K562 (cell line): ENCODE measurements around the gene RABGAP1L. TPM values are rescaled to one million over a fixed set of nuclear protein-coding genes. Genes with fewer than 3 reads are reported as not detected.
A peak's percentile ranks its signal among the peaks of the same experiment; 100 is the strongest.

ENCODE experiments used
- ATAC-seq: fragments of 200-7000 bp; cut with Tn5 transposase; 3 replicates; pipeline ENCODE4 v1.9.1; 2020; ENCODE audit warnings: moderate library complexity
- BruUV-seq: library from RNA; stranded (reverse); fragments of 400-500 nt; replicated peaks from 2 replicates; lab custom pipeline; 2021; lab: Mats Ljungman, UMichigan
- CTCF ChIA-PET: fragments of 300-600 bp; formaldehyde crosslinking; extraction: SDS; loops from one replicate; lab custom pipeline; 2021; ENCODE audit warnings: low intra/inter-chr PET ratio; lab: Yijun Ruan, JAX
- POLR2A ChIA-PET: fragments of 300-600, 350-650 bp; sonication (Branson Sonifier 250); formaldehyde crosslinking; extraction: SDS; loops from one replicate; lab custom pipeline; 2021; ENCODE audit warnings: antibody characterized with exemption, inconsistent platforms; lab: Yijun Ruan, JAX
- DNase-seq, 4 experiments: peaks; one replicate each; pipeline versions ENCODE4 v3.0.0 to v3.0.0-alpha.2; 2011 to 2018; ENCODE audit warnings: low spot score in 3 of 4, mixed read lengths in 3 of 4; ENCODE audit errors: extremely low read depth in 1 of 4
- FAIRE-seq: peaks from 2 replicates; lab custom pipeline; 2011; peaks lifted over from hg19 to GRCh38; lab: Jason Lieb, UNC
- H2AFZ ChIP-seq: 2 replicates; pipeline ENCODE4 v1.6.0; 2011; ENCODE audit warnings: low read depth, low read length, control low read depth, inconsistent platforms
- H3K27ac ChIP-seq: fragments of 200-600 bp; 3 replicates; pipeline ENCODE4 v1.8.0; 2011; ENCODE audit warnings: low read depth, mild to moderate bottlenecking, control low read depth, inconsistent platforms, low read length, moderate library complexity, mixed read lengths; ENCODE audit errors: extremely low read depth
- H3K27me3 ChIP-seq, 2 experiments: fragments of 300-600 bp in 1 of 2; 2 replicates in 1 of 2; 3 replicates in 1 of 2; pipeline versions ENCODE4 v1.6.0 to v1.8.0; 2011; ENCODE audit warnings: inconsistent platforms in 2 of 2, low read length in 2 of 2, mild to moderate bottlenecking in 1 of 2, mixed read lengths in 1 of 2, moderate library complexity in 1 of 2; ENCODE audit not compliant: control insufficient read depth in 2 of 2, insufficient read depth in 2 of 2
- H3K36me3 ChIP-seq: fragments of 300-600 bp; 3 replicates; pipeline ENCODE4 v1.8.0; 2011; ENCODE audit warnings: mild to moderate bottlenecking, low read length, inconsistent platforms; ENCODE audit not compliant: control insufficient read depth, insufficient read depth
- H3K4me1 ChIP-seq, 2 experiments: fragments of 200-600 bp in 1 of 2; replicated peaks in 1 of 2; 2 replicates in 1 of 2; 3 replicates in 1 of 2; pipeline versions ENCODE4 v1.5.1 to v1.8.0; 2011; ENCODE audit warnings: inconsistent platforms in 2 of 2, low read length in 2 of 2, mild to moderate bottlenecking in 1 of 2, mixed read lengths in 1 of 2, moderate library complexity in 1 of 2; ENCODE audit not compliant: control insufficient read depth in 2 of 2, insufficient read depth in 2 of 2
- H3K4me2 ChIP-seq: 2 replicates; pipeline ENCODE4 v1.6.1; 2011; ENCODE audit warnings: low read length, control low read depth, inconsistent platforms, mixed read lengths; ENCODE audit not compliant: insufficient read depth
- H3K4me3 ChIP-seq: fragments of 200-600 bp; sonication (generic), shearing (Covaris generic); 2 replicates; pipeline ENCODE4 v1.5.1; 2016; ENCODE audit warnings: control low read depth, inconsistent platforms
- H3K79me2 ChIP-seq: fragments of 200-600 bp; 3 replicates; pipeline ENCODE4 v1.8.0; 2011; ENCODE audit warnings: low read length, inconsistent platforms; ENCODE audit not compliant: control insufficient read depth, insufficient read depth
- H3K9ac ChIP-seq, 2 experiments: 2 replicates each; pipeline versions ENCODE4 v1.6.0 to v1.6.1; 2011; ENCODE audit warnings: low read depth in 2 of 2, low read length in 2 of 2, control low read depth in 1 of 2, inconsistent platforms in 1 of 2, mild to moderate bottlenecking in 1 of 2, mixed read lengths in 1 of 2; ENCODE audit not compliant: insufficient read depth in 1 of 2
- H3K9me1 ChIP-seq: one replicate; pipeline ENCODE4 v1.6.0; 2011; ENCODE audit warnings: inconsistent platforms, mild to moderate bottlenecking, low read length, moderate library complexity; ENCODE audit not compliant: control insufficient read depth, insufficient read depth
- H3K9me3 ChIP-seq: replicated peaks from 2 replicates; pipeline ENCODE4 v1.5.1; 2011; ENCODE audit warnings: low read depth, low read length, inconsistent platforms; ENCODE audit not compliant: control insufficient read depth, insufficient read depth
- H4K20me1 ChIP-seq: replicated peaks from 2 replicates; pipeline ENCODE4 v1.6.1; 2011; ENCODE audit warnings: low read length, inconsistent platforms, mixed read lengths; ENCODE audit not compliant: control insufficient read depth, insufficient read depth
- CEBPG ChIP-seq, 3 experiments: fragments of 200-800 bp in 1 of 3; sonication (Bioruptor generic) in 1 of 3; sonication (generic) in 1 of 3; formaldehyde crosslinking in 1 of 3; IDR thresholded peaks in 2 of 3; conservative IDR thresholded peaks in 1 of 3; 2 replicates each; pipeline versions ENCODE4 v1.6.1 to v1.8.0; 2016 to 2022; ENCODE audit warnings: missing compliant biosample characterization in 2 of 3, missing genetic modification characterization in 2 of 3, mild to moderate bottlenecking in 1 of 3, missing genetic modification reagents in 1 of 3
- GTF2F1 ChIP-seq: IDR thresholded peaks from 2 replicates; pipeline ENCODE4 v1.6.1; 2011; ENCODE audit warnings: low read depth, low read length, improper control_type of control experiment
- HDAC2 ChIP-seq: fragments of 450-650 bp; IDR thresholded peaks from 2 replicates; pipeline ENCODE4 v1.6.1; 2016; ENCODE audit warnings: mild to moderate bottlenecking
- HNRNPH1 ChIP-seq: fragments of 200-400 bp; formaldehyde crosslinking; optimal IDR thresholded peaks from 2 replicates; pipeline ENCODE3; 2017; ENCODE audit warnings: low read depth, mild to moderate bottlenecking, low read length, moderate library complexity
- KDM2B ChIP-seq: fragments of 250-450 bp; sonication (Bioruptor Pico); IDR thresholded peaks from 2 replicates; pipeline ENCODE4 v1.8.0; 2021; ENCODE audit warnings: mild to moderate bottlenecking, moderate library complexity
- LEF1 ChIP-seq: fragments of 450-650 bp; IDR thresholded peaks from 2 replicates; pipeline ENCODE4 v1.6.1; 2016; ENCODE audit warnings: mild to moderate bottlenecking
- MAZ ChIP-seq, 2 experiments: fragments of 450-650 bp in 1 of 2; sonication (generic) in 1 of 2; formaldehyde crosslinking; IDR thresholded peaks in 1 of 2; conservative IDR thresholded peaks in 1 of 2; 2 replicates each; pipeline versions ENCODE4 v1.4.0 to v1.5.0; 2020; ENCODE audit warnings: mild to moderate bottlenecking in 1 of 2, missing genetic modification reagents in 1 of 2
- NBN ChIP-seq: fragments of 450-650 bp; IDR thresholded peaks from 2 replicates; pipeline ENCODE4 v1.6.1; 2016; ENCODE audit warnings: low read depth, mild to moderate bottlenecking
- NFRKB ChIP-seq: fragments of 450-650 bp; IDR thresholded peaks from 2 replicates; pipeline ENCODE4 v1.6.1; 2016; ENCODE audit warnings: low read depth
- NFXL1 ChIP-seq: fragments of 450-650 bp; formaldehyde crosslinking; IDR thresholded peaks from 2 replicates; pipeline ENCODE4 v1.4.0; 2021; ENCODE audit warnings: mild to moderate bottlenecking
- NR2C2 ChIP-seq, 2 experiments: fragments of 200-800 bp in 1 of 2; sonication (Bioruptor generic) in 1 of 2; sonication (generic) in 1 of 2; formaldehyde crosslinking in 1 of 2; IDR thresholded peaks; 2 replicates each; pipeline versions ENCODE4 v1.6.1 to v1.8.0; 2016 to 2022; ENCODE audit warnings: mild to moderate bottlenecking in 1 of 2, missing compliant biosample characterization in 1 of 2, missing genetic modification characterization in 1 of 2, missing genetic modification reagents in 1 of 2
- POLR2AphosphoS2 ChIP-seq: IDR thresholded peaks from 2 replicates; pipeline ENCODE4 v1.6.1; 2012; ENCODE audit warnings: low read length, improper control_type of control experiment
- RNF2 ChIP-seq: sonication (generic); IDR thresholded peaks from 2 replicates; pipeline ENCODE4 v1.6.1; 2016
- TFAM ChIP-seq: fragments of 250-450 bp; sonication (Bioruptor Pico); conservative IDR thresholded peaks from 2 replicates; pipeline ENCODE4 v1.5.0; 2021; ENCODE audit warnings: mild to moderate bottlenecking, moderate library complexity
- ZNF263 ChIP-seq: sonication (generic); formaldehyde crosslinking; IDR thresholded peaks from 2 replicates; pipeline ENCODE4 v1.8.0; 2022; ENCODE audit warnings: mild to moderate bottlenecking, missing genetic modification reagents, borderline replicate concordance
- ZNF316 ChIP-seq: fragments of 450-650 bp; IDR thresholded peaks from 2 replicates; pipeline ENCODE4 v1.6.1; 2016
- ZNF347 ChIP-seq: fragments of 450-650 bp; formaldehyde crosslinking; IDR thresholded peaks from 2 replicates; pipeline ENCODE4 v1.4.0; 2020; ENCODE audit warnings: low read depth, mild to moderate bottlenecking, moderate library complexity
- ZNF384 ChIP-seq: IDR thresholded peaks from 2 replicates; pipeline ENCODE4 v1.6.1; 2012; ENCODE audit warnings: low read depth, low read length, improper control_type of control experiment
- WGBS: fragments of 100-300 bp; shearing (Covaris generic); methylation state at CpG from one replicate; pipeline ENCODE4 v1.1.6; 2016; ENCODE audit warnings: low coverage, mixed read lengths; ENCODE audit not compliant: insufficient coverage; ENCODE audit errors: missing lambda C conversion rate; 5-methylcytosine and 5-hydroxymethylcytosine counted together
- in situ Hi-C: fragments of 300-500 bp; cut with MboI; formaldehyde crosslinking; loops from 4 replicates; pipeline ENCODE4 v1.15.0; 2018; ENCODE audit warnings: inconsistent platforms, mixed read lengths
- intact Hi-C: fragments of 100-400 bp; cut with micrococcal nuclease; formaldehyde crosslinking; loops from 2 replicates; pipeline ENCODE4 v1.14.2; 2022
- polyA plus RNA-seq, 8 experiments: library from polyadenylated mRNA; depleted of rRNA in 4 of 8; stranded (reverse) in 5 of 8; unstranded in 3 of 8; fragments of >200 nt; fragmentation: Nextera tagmentation in 2 of 8; fragmentation: Illumina TruSeq in 1 of 8; extraction: Ambion mirVana in 2 of 8; extraction: Trizol in 1 of 8; gene quantifications; 2 replicates each; pipeline versions ENCODE4 v1.2.1 to v1.2.3, GENCODE V29; 2011 to 2014; ENCODE audit warnings: inconsistent platforms in 1 of 8, missing spikeins in 1 of 8
- total RNA-seq, 7 experiments: library from RNA; depleted of rRNA in 6 of 7; stranded (reverse); fragments of >200 nt in 6 of 7; fragmentation: Illumina TruSeq in 2 of 7; extraction: Trizol in 2 of 7; gene quantifications; 2 replicates each; pipeline versions ENCODE4 v1.2.1 to v1.2.3, GENCODE V29; 2011 to 2021; ENCODE audit warnings: low replicate concordance in 1 of 7

The RABGAP1L gene
- total and polyA plus RNA-seq, 9 of the 15 experiments (the other 6 are each of a cell fraction or from before 2014, with no cell fraction given) = 16.5 to 44.9 (median 26.7) TPM

GRCh38 chr1:174818951-174819350, 659.6 kb downstream of the RABGAP1L start:
- intact Hi-C loops (no loop called here), in situ Hi-C loops (no loop called here)
- H4K20me1 ChIP-seq = no peaks in the 10 kb centered on the region
- H3K79me2 ChIP-seq = no peaks in the 10 kb centered on the region
- FAIRE-seq = no peak
- ATAC-seq = no peak
- H3K9me3 ChIP-seq = no peaks in the 10 kb centered on the region
- H3K27ac ChIP-seq = no peak overlapping the region
- H3K9me1 ChIP-seq = no peaks in the 10 kb centered on the region
- no peak overlapping the region for H3K4me3 ChIP-seq
- no peak overlapping the region for H3K4me2 ChIP-seq
- no peak overlapping the region for H2AFZ ChIP-seq
- CTCF ChIA-PET = no interaction called here
- DNase-seq = no peak
- 50% methylated on average over 1 of the region's 1 CpG for WGBS
- H3K27me3 ChIP-seq = no peaks in the 10 kb centered on the region
- no TSS peak for BruUV-seq
- H3K36me3 ChIP-seq = no peaks in the 10 kb centered on the region
- POLR2A ChIA-PET = interaction anchor here (0.6 to 1.3 kb wide), 5 partner anchors 9 to 23 kb away, joined by 3 to 4 read pairs (median 3); no protein-coding TSS in a partner anchor
- no peak overlapping the region for H3K9ac ChIP-seq
- TF ChIP-seq NR2C2 (CRISPR knock-in tag; IDR thresholded peaks at IDR 0.05) (no peak), NR2C2 (tag; IDR thresholded peaks at IDR 0.05) (no peak), HDAC2 (no peak), KDM2B (CRISPR knock-in tag) (no peak), GTF2F1 (no peak), ZNF384 (peak; percentile 47; the same call in 1 of the 2 replicates), TFAM (CRISPR knock-in tag) (no peak), NFXL1 (no peak)
- H3K4me1 ChIP-seq = no peaks in the 10 kb centered on the region

- intact Hi-C loops = no loop called here
- ChIA-PET POLR2A (interaction anchor here (1.0 to 1.5 kb wide), 3 partner anchors 8 to 17 kb away, joined by 3 to 4 read pairs (median 4); no protein-coding TSS in a partner anchor), CTCF (no interaction called here)
- no peaks in the 10 kb centered on the region for H3K9me1 ChIP-seq
- FAIRE-seq = no peak
- in situ Hi-C loops = no loop called here
- ATAC-seq = no peak
- H3K9ac ChIP-seq = no peak overlapping the region
- no peak overlapping the region for H3K4me2 ChIP-seq
- no peaks in the 10 kb centered on the region for H3K27me3 ChIP-seq
- H3K27ac ChIP-seq = no peak overlapping the region
- no peaks in the 10 kb centered on the region for H3K9me3 ChIP-seq
- no peak overlapping the region for H2AFZ ChIP-seq
- H3K4me1 ChIP-seq = no peaks in the 10 kb centered on the region
- no peak for DNase-seq
- H3K36me3 ChIP-seq = no peaks in the 10 kb centered on the region
- no peaks in the 10 kb centered on the region for H3K79me2 ChIP-seq
- no TSS peak for BruUV-seq
- H3K4me3 ChIP-seq = no peak overlapping the region
- no peaks in the 10 kb centered on the region for H4K20me1 ChIP-seq
- TF ChIP-seq ZNF263 (CRISPR knock-in tag) (no peak), HNRNPH1 (no peak), ZNF347 (CRISPR knock-in tag) (no peak), MAZ (CRISPR knock-in tag; conservative IDR thresholded peaks at IDR 0.05 in 1 of 2, IDR thresholded peaks at IDR 0.05 in 1 of 2) (no peak), NBN (no peak), POLR2AphosphoS2 (no peak), CEBPG (CRISPR knock-in tag; IDR thresholded peaks at IDR 0.05) (no peak), CEBPG (tag; conservative IDR thresholded peaks at IDR 0.05 in 1 of 2, IDR thresholded peaks at IDR 0.05 in 1 of 2) (no peak), ZNF316 (no peak), LEF1 (no peak), NFRKB (no peak), RNF2 (no peak)
These were observed 660.3 kb downstream of the RABGAP1L start for GRCh38 chr1:174819596-174819995.
